GM21576 (cell line): ENCODE data around the gene NME5.
"Not testable (repeated sequence)": the region's sequence is repeated elsewhere in the genome, so short reads cannot be mapped to it uniquely, and the experiment has no call there.

Experiments used
- ATAC-seq: cut with Tn5 transposase; IDR thresholded peaks from one replicate; pipeline ENCODE4 v1.9.1; 2021; ENCODE audit warnings: mild to moderate bottlenecking, moderate library complexity; ENCODE audit not compliant: unreplicated experiment

NME5 gene

GRCh38 chr5:138083702-138084101 is 55.5 kb downstream of the NME5 start, which contains the start of gene WNT8A:
TSS of gene WNT8A (plus strand) at chr5:138084033. CDS start at chr5:138084128, 95 bp downstream.
- no peak for ATAC-seq

DNA sequence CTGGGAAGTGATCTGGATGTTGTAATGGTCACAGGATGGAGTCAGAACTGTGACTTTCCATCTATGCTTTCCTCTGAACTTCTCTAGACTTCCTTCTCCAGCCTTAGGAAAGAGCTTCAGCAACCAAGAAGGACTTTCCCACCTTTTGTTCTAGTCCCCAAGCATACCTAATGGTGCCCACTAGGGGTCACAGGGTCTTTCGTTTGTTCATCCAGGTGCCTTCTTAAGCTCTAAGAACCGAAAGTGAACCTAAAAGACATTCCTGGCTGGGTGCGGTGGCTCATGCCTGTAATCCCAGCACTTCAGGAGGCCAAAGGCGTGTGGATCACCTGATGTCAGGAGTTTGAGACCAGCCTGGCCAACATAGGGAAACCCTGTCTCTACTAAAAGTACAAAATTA is 57.2 kb downstream of the NME5 start:
- ATAC-seq = no peak

- no peak for ATAC-seq
These were observed 61.1 kb downstream of the NME5 start for GRCh38 chr5:138078006-138078643.

GRCh38 chr5:138077064-138077696 is 62.0 kb downstream of the NME5 start:
- ATAC-seq = no peak

DNA sequence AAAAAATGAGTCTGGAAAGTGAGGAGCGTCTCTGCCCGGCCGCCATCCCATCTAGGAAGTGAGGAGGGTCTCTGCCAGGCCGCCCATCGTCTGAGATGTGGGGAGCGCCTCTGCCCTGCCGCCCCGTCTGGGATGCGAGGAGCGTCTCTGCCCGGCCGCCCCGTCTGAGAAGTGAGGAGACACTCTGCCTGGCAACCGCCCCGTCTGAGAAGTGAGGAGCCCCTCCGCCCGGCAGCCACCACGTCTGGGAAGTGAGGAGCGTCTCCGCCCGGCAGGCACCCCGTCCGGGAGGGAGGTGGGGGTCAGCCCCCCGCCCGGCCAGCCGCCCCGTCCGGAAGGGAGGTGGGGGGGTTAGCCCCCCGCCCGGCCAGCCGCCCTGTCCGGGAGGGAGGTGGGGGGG is 69.2 kb downstream of the NME5 start:
- ATAC-seq = not testable (repeated sequence)

DNA sequence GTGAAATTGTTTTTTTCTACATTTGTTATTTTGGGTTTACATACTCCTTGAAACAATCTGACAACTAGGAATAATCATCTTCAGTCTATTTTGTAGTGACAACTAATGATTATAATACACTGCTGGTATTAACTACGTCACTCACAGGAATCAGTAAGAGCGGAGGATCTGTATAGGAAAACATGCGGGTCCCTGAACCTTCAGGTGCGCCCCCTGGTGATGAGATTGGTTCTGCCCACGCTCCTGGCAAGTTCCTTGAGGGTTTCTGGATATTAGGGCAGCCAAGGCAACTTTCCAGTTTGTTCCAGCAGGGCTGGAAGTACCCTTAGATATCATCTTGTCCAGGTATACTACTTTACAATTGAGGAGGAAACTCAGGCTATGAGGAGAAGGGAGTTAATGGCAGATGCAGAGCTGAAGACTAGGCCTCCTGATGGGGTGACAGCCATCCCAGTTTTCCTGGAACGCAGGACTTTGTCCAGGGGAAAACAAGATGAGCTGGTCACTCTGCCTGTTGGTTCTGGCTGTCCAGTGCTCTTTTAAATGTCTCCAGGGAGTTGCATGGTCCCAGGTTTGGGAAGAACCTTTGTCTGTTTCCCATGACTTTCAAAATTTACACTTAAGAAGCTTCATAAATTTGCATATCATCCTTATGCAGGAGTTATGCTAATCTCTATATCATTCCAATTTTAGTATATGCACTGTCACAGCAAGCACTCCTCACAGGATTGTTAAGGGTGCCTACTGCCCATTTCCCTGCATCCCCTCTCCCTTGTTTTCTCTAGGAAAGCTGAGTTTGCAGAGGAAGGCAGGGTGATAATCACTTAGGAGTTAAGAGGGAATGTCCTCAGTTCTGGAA is 70.3 kb downstream of the NME5 start:
- ATAC-seq = no peak

DNA sequence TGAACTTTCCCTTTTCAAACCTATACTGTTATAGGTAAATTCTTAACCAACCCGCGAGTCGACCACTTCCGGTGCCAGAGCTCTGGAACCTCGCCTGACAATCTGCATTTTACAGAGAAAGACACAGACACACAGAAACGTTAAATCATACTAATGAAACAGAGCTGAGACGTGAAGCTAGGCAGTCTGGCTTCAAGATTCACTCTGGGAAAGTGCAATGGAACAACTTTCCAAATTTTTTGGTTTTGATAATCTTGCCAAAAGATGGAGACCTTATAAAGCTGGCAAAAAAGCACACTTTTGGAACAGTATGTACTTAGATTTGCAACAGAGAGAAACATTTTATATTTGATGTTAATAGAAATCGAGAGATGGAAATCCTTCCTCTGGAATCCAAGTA is 71.3 kb downstream of the NME5 start:
- no peak for ATAC-seq
